K562 (cell line): Measurements from ENCODE around the gene TNP1. TPM values are rescaled to one million over a fixed set of nuclear protein-coding genes. Genes with fewer than 3 reads are reported as not detected.

Experiments used
- ATAC-seq: fragments of 200-7000 bp; cut with Tn5 transposase; 3 replicates; pipeline ENCODE4 v1.9.1; 2020; ENCODE audit warnings: moderate library complexity
- BruUV-seq: library from RNA; stranded (reverse); fragments of 400-500 nt; replicated peaks from 2 replicates; lab custom pipeline; 2021; lab: Mats Ljungman, UMichigan
- CTCF ChIA-PET: fragments of 300-600 bp; formaldehyde crosslinking; extraction: SDS; loops from one replicate; lab custom pipeline; 2021; ENCODE audit warnings: low intra/inter-chr PET ratio; lab: Yijun Ruan, JAX
- POLR2A ChIA-PET: fragments of 300-600, 350-650 bp; sonication (Branson Sonifier 250); formaldehyde crosslinking; extraction: SDS; loops from one replicate; lab custom pipeline; 2021; ENCODE audit warnings: antibody characterized with exemption, inconsistent platforms; lab: Yijun Ruan, JAX
- DNase-seq, 4 experiments: peaks; one replicate each; pipeline versions ENCODE4 v3.0.0 to v3.0.0-alpha.2; 2011 to 2018; ENCODE audit warnings: low spot score in 3 of 4, mixed read lengths in 3 of 4; ENCODE audit errors: extremely low read depth in 1 of 4
- FAIRE-seq: peaks from 2 replicates; lab custom pipeline; 2011; peaks lifted over from hg19 to GRCh38; lab: Jason Lieb, UNC
- H2AFZ ChIP-seq: 2 replicates; pipeline ENCODE4 v1.6.0; 2011; ENCODE audit warnings: low read depth, low read length, control low read depth, inconsistent platforms
- H3K27ac ChIP-seq: fragments of 200-600 bp; 3 replicates; pipeline ENCODE4 v1.8.0; 2011; ENCODE audit warnings: low read depth, mild to moderate bottlenecking, control low read depth, inconsistent platforms, low read length, moderate library complexity, mixed read lengths; ENCODE audit errors: extremely low read depth
- H3K27me3 ChIP-seq, 2 experiments: fragments of 300-600 bp in 1 of 2; 2 replicates in 1 of 2; 3 replicates in 1 of 2; pipeline versions ENCODE4 v1.6.0 to v1.8.0; 2011; ENCODE audit warnings: inconsistent platforms in 2 of 2, low read length in 2 of 2, mild to moderate bottlenecking in 1 of 2, mixed read lengths in 1 of 2, moderate library complexity in 1 of 2; ENCODE audit not compliant: control insufficient read depth in 2 of 2, insufficient read depth in 2 of 2
- H3K36me3 ChIP-seq: fragments of 300-600 bp; 3 replicates; pipeline ENCODE4 v1.8.0; 2011; ENCODE audit warnings: mild to moderate bottlenecking, low read length, inconsistent platforms; ENCODE audit not compliant: control insufficient read depth, insufficient read depth
- H3K4me1 ChIP-seq, 2 experiments: fragments of 200-600 bp in 1 of 2; replicated peaks in 1 of 2; 2 replicates in 1 of 2; 3 replicates in 1 of 2; pipeline versions ENCODE4 v1.5.1 to v1.8.0; 2011; ENCODE audit warnings: inconsistent platforms in 2 of 2, low read length in 2 of 2, mild to moderate bottlenecking in 1 of 2, mixed read lengths in 1 of 2, moderate library complexity in 1 of 2; ENCODE audit not compliant: control insufficient read depth in 2 of 2, insufficient read depth in 2 of 2
- H3K4me2 ChIP-seq: 2 replicates; pipeline ENCODE4 v1.6.1; 2011; ENCODE audit warnings: low read length, control low read depth, inconsistent platforms, mixed read lengths; ENCODE audit not compliant: insufficient read depth
- H3K4me3 ChIP-seq: fragments of 200-600 bp; sonication (generic), shearing (Covaris generic); 2 replicates; pipeline ENCODE4 v1.5.1; 2016; ENCODE audit warnings: control low read depth, inconsistent platforms
- H3K79me2 ChIP-seq: fragments of 200-600 bp; 3 replicates; pipeline ENCODE4 v1.8.0; 2011; ENCODE audit warnings: low read length, inconsistent platforms; ENCODE audit not compliant: control insufficient read depth, insufficient read depth
- H3K9ac ChIP-seq, 2 experiments: 2 replicates each; pipeline versions ENCODE4 v1.6.0 to v1.6.1; 2011; ENCODE audit warnings: low read depth in 2 of 2, low read length in 2 of 2, control low read depth in 1 of 2, inconsistent platforms in 1 of 2, mild to moderate bottlenecking in 1 of 2, mixed read lengths in 1 of 2; ENCODE audit not compliant: insufficient read depth in 1 of 2
- H3K9me1 ChIP-seq: one replicate; pipeline ENCODE4 v1.6.0; 2011; ENCODE audit warnings: inconsistent platforms, mild to moderate bottlenecking, low read length, moderate library complexity; ENCODE audit not compliant: control insufficient read depth, insufficient read depth
- H3K9me3 ChIP-seq: replicated peaks from 2 replicates; pipeline ENCODE4 v1.5.1; 2011; ENCODE audit warnings: low read depth, low read length, inconsistent platforms; ENCODE audit not compliant: control insufficient read depth, insufficient read depth
- H4K20me1 ChIP-seq: replicated peaks from 2 replicates; pipeline ENCODE4 v1.6.1; 2011; ENCODE audit warnings: low read length, inconsistent platforms, mixed read lengths; ENCODE audit not compliant: control insufficient read depth, insufficient read depth
- DMBX1 ChIP-seq: fragments of 250-450 bp; sonication (Bioruptor Pico); IDR thresholded peaks from 2 replicates; pipeline ENCODE4 v1.8.0; 2022; ENCODE audit warnings: inconsistent platforms, mild to moderate bottlenecking, moderate library complexity, borderline replicate concordance
- HNRNPL ChIP-seq: fragments of 200-400 bp; formaldehyde crosslinking; IDR thresholded peaks from 2 replicates; pipeline ENCODE4 v1.6.1; 2017; ENCODE audit warnings: low read depth, mild to moderate bottlenecking, low read length
- JUND ChIP-seq, 2 experiments: IDR thresholded peaks; 2 replicates in 1 of 2; 3 replicates in 1 of 2; pipeline ENCODE4 v1.6.1; 2011; ENCODE audit warnings: borderline replicate concordance in 2 of 2, low read depth in 2 of 2, low read length in 2 of 2, improper control_type of control experiment in 1 of 2, missing biosample characterization in 1 of 2, missing genetic modification characterization in 1 of 2, missing genetic modification reagents in 1 of 2
- KLF1 ChIP-seq: fragments of 450-650 bp; IDR thresholded peaks from 2 replicates; pipeline ENCODE4 v1.6.1; 2016; ENCODE audit warnings: missing genetic modification characterization, missing compliant biosample characterization
- MCM2 ChIP-seq: fragments of 450-650 bp; IDR thresholded peaks from 2 replicates; pipeline ENCODE4 v1.6.1; 2017; ENCODE audit warnings: low read depth, mild to moderate bottlenecking
- RFX1 ChIP-seq: fragments of 450-650 bp; IDR thresholded peaks from 2 replicates; pipeline ENCODE4 v1.6.1; 2016; ENCODE audit warnings: mild to moderate bottlenecking, moderate library complexity
- SAP30 ChIP-seq: fragments of 200-600 bp; sonication (generic); IDR thresholded peaks from 2 replicates; pipeline ENCODE4 v1.6.1; 2012; ENCODE audit warnings: borderline replicate concordance, low read depth, mild to moderate bottlenecking, moderate library complexity, low read length, control low read depth, inconsistent platforms; ENCODE audit not compliant: insufficient read depth, poor library complexity, severe bottlenecking
- SMAD4 ChIP-seq: fragments of 250-450 bp; sonication (Bioruptor Pico); conservative IDR thresholded peaks from 2 replicates; pipeline ENCODE4 v1.8.0; 2021; ENCODE audit warnings: inconsistent platforms, mild to moderate bottlenecking, moderate library complexity
- SNIP1 ChIP-seq: fragments of 450-650 bp; IDR thresholded peaks from 2 replicates; pipeline ENCODE4 v1.7.1; 2017; ENCODE audit warnings: low read depth, mild to moderate bottlenecking
- SREBF1 ChIP-seq: fragments of 150-350 bp; IDR thresholded peaks from 2 replicates; pipeline ENCODE4 v1.6.1; 2014; ENCODE audit warnings: antibody characterized with exemption, low read depth, low read length, borderline replicate concordance
- TSHZ1 ChIP-seq: fragments of 250-450 bp; sonication (Bioruptor Pico); IDR thresholded peaks from 2 replicates; pipeline ENCODE4 v1.4.0; 2020; ENCODE audit warnings: mild to moderate bottlenecking, moderate library complexity
- ZFP91 ChIP-seq: sonication (generic); formaldehyde crosslinking; IDR thresholded peaks from 2 replicates; pipeline ENCODE4 v1.8.0; 2022; ENCODE audit warnings: mild to moderate bottlenecking, missing genetic modification reagents
- ZNF77 ChIP-seq: fragments of 250-450 bp; sonication (Bioruptor Pico); IDR thresholded peaks from 2 replicates; pipeline ENCODE4 v1.5.0; 2020
- WGBS: fragments of 100-300 bp; shearing (Covaris generic); methylation state at CpG from one replicate; pipeline ENCODE4 v1.1.6; 2016; ENCODE audit warnings: low coverage, mixed read lengths; ENCODE audit not compliant: insufficient coverage; ENCODE audit errors: missing lambda C conversion rate; 5-methylcytosine and 5-hydroxymethylcytosine counted together
- in situ Hi-C: fragments of 300-500 bp; cut with MboI; formaldehyde crosslinking; loops from 4 replicates; pipeline ENCODE4 v1.15.0; 2018; ENCODE audit warnings: inconsistent platforms, mixed read lengths
- intact Hi-C: fragments of 100-400 bp; cut with micrococcal nuclease; formaldehyde crosslinking; loops from 2 replicates; pipeline ENCODE4 v1.14.2; 2022
- polyA plus RNA-seq, 8 experiments: library from polyadenylated mRNA; depleted of rRNA in 4 of 8; stranded (reverse) in 5 of 8; unstranded in 3 of 8; fragments of >200 nt; fragmentation: Nextera tagmentation in 2 of 8; fragmentation: Illumina TruSeq in 1 of 8; extraction: Ambion mirVana in 2 of 8; extraction: Trizol in 1 of 8; gene quantifications; 2 replicates each; pipeline versions ENCODE4 v1.2.1 to v1.2.3, GENCODE V29; 2011 to 2014; ENCODE audit warnings: inconsistent platforms in 1 of 8, missing spikeins in 1 of 8
- total RNA-seq, 7 experiments: library from RNA; depleted of rRNA in 6 of 7; stranded (reverse); fragments of >200 nt in 6 of 7; fragmentation: Illumina TruSeq in 2 of 7; extraction: Trizol in 2 of 7; gene quantifications; 2 replicates each; pipeline versions ENCODE4 v1.2.1 to v1.2.3, GENCODE V29; 2011 to 2021; ENCODE audit warnings: low replicate concordance in 1 of 7

The TNP1 gene
- total and polyA plus RNA-seq, 9 of the 15 experiments (the other 6 are each of a cell fraction or from before 2014, with no cell fraction given), result not detected

- no peak for TF ChIP-seq RFX1
- peak; percentile 77; the same call in 1 of the 2 replicates for TF ChIP-seq DMBX1 (CRISPR knock-in tag)
Observed at GRCh38 chr2:216880509-216881184, 20.8 kb upstream of the TNP1 start (continued).

- CTCF ChIA-PET, result no interaction called here
- DNase-seq (peak; percentile 33 to 67 (median 38)), ATAC-seq (peak; percentile 32)
- TF ChIP-seq JUND (IDR thresholded peaks at IDR 0.05; ENCODE audit: borderline replicate concordance, low read depth, low read length) (no peak), JUND (tag; IDR thresholded peaks at IDR 0.05; ENCODE audit: borderline replicate concordance, low read depth, low read length) (0 out of 3 replicates have a peak, but pooled peaks have one; percentile 6), SMAD4 (CRISPR knock-in tag) (no peak), KLF1 (tag) (no peak), SAP30 (no peak), HNRNPL (no peak), ZFP91 (CRISPR knock-in tag) (no peak), ZNF77 (CRISPR knock-in tag) (no peak), SNIP1 (no peak), TSHZ1 (CRISPR knock-in tag) (no peak), SREBF1 (no peak), MCM2 (no peak)
Observed at GRCh38 chr2:216879727-216880508, 20.1 kb upstream of the TNP1 start.

More at GRCh38 chr2:216879727-216880508, 20.1 kb upstream of the TNP1 start:
- Histone ChIP-seq H3K9ac (peak overlapping the region; percentile 58 to 88; a peak in 3 of 4 replicates), H3K27me3 (no peaks in the 10 kb centered on the region), H3K9me3 (no peaks in the 10 kb centered on the region), H3K27ac (peak overlapping the region; percentile 78), H3K9me1 (no peaks in the 10 kb centered on the region), H3K79me2 (no peaks in the 10 kb centered on the region), H3K4me2 (peak overlapping the region; percentile 71), H3K4me1 (peaks cover 39 to 49% of the 10 kb centered on the region in 2 experiments), H3K4me3 (no peak overlapping the region), H3K36me3 (no peaks in the 10 kb centered on the region), H4K20me1 (no peaks in the 10 kb centered on the region), H2AFZ (peak overlapping the region; percentile 79)
- POLR2A ChIA-PET, result interaction anchor here (1.2 kb wide), 1 partner anchor 11 kb away, joined by 3 read pairs; no protein-coding TSS in a partner anchor
- peak; percentile 84 for FAIRE-seq
- WGBS, result 30% methylated on average over 6 of the region's 6 CpGs
- BruUV-seq, result no TSS peak
- in situ Hi-C loops (no loop called here), intact Hi-C loops (loop anchor here (1.0 to 10.0 kb wide), 4 partner anchors 87 to 285 kb away; partner anchors contain the start of gene IGFBP5)
